ENCODE results near the gene ISCA1.
"Not testable (repeated sequence)": the region's sequence is repeated elsewhere in the genome, so short reads cannot be mapped to it uniquely, and the experiment has no call there.

Gene ISCA1
- total RNA-seq, result 15.8 to 40.6 (median 25.6) reads per million in 18 experiments

- peak; percentile 92 to 95 for DNase-seq
Observed at GRCh38 chr9:86282077-86282978, at the start of gene ISCA1. ISCA1 (minus strand) TSS chr9:86282538; CDS start chr9:86282458, 80 bp downstream.

GRCh38 chr9:86330186-86330585 lies 47.8 kb upstream of the ISCA1 start:
- DNase-seq, result no peak

GRCh38 chr9:86329649-86330048 lies 47.3 kb upstream of the ISCA1 start:
- no peak for DNase-seq

GRCh38 chr9:86328156-86328555 lies 45.8 kb upstream of the ISCA1 start:
- no peak for DNase-seq

GRCh38 chr9:86326536-86326935 lies 44.2 kb upstream of the ISCA1 start:
- DNase-seq, result no peak

- DNase-seq, result no peak
Observed at GRCh38 chr9:86324901-86325300, 42.6 kb upstream of the ISCA1 start.

- DNase-seq, result no peak
Observed at GRCh38 chr9:86324308-86324707, 42.0 kb upstream of the ISCA1 start.

- no peak for DNase-seq
Observed at GRCh38 chr9:86322973-86323644, 40.8 kb upstream of the ISCA1 start.

GRCh38 chr9:86321373-86321772 lies 39.0 kb upstream of the ISCA1 start:
- DNase-seq, result no peak

GRCh38 chr9:86318187-86318586 lies 35.8 kb upstream of the ISCA1 start:
- no peak for DNase-seq

GRCh38 chr9:86315078-86315477 lies 32.7 kb upstream of the ISCA1 start:
- DNase-seq, result no peak

GRCh38 chr9:86312959-86313358 lies 30.6 kb upstream of the ISCA1 start:
- not testable (repeated sequence) for DNase-seq

GRCh38 chr9:86308687-86309086 lies 26.3 kb upstream of the ISCA1 start:
- no peak for DNase-seq

- DNase-seq, result no peak
Observed at GRCh38 chr9:86304236-86304730, 21.9 kb upstream of the ISCA1 start.

- no peak for DNase-seq
Observed at GRCh38 chr9:86303316-86303975, 21.1 kb upstream of the ISCA1 start.

- no peak for DNase-seq
Observed at GRCh38 chr9:86301686-86302085, 19.3 kb upstream of the ISCA1 start.

- DNase-seq, result no peak
Observed at GRCh38 chr9:86300701-86301100, 18.4 kb upstream of the ISCA1 start.

GRCh38 chr9:86298873-86299272 lies 16.5 kb upstream of the ISCA1 start:
- DNase-seq, result no peak

- not testable (repeated sequence) for DNase-seq
Observed at GRCh38 chr9:86290341-86290740, 8.0 kb upstream of the ISCA1 start.

GRCh38 chr9:86288499-86289198 lies 6.3 kb upstream of the ISCA1 start:
- DNase-seq, result no peak

GRCh38 chr9:86287013-86287412 lies 4.7 kb upstream of the ISCA1 start:
- peak; percentile 22 to 30 for DNase-seq

GRCh38 chr9:86286278-86286677 lies 3.9 kb upstream of the ISCA1 start:
- no peak for DNase-seq

Measured in inflammatory macrophage (primary cell).